Sigmoid colon (tissue), 7 donors: ENCODE measurements around the gene MEAF6. TPM values are rescaled to one million over a fixed set of nuclear protein-coding genes. Genes with fewer than 3 reads are reported as not detected.

Source experiments
- DNase-seq: peaks from one replicate; pipeline ENCODE4 v3.0.0-alpha.2; 2019
- H3K27ac ChIP-seq, 4 donors: fragments of 200-600 bp; sonication (generic); one replicate each; pipeline ENCODE4 v1.5.1; 2016 to 2019; ENCODE audit warnings: mild to moderate bottlenecking in 1 of 4
- H3K27me3 ChIP-seq, 3 donors: fragments of 200-600 bp; sonication (generic); one replicate each; pipeline ENCODE4 v1.5.1; 2019; ENCODE audit warnings: mild to moderate bottlenecking in 1 of 3
- H3K36me3 ChIP-seq, 4 donors: fragments of 200-600 bp; sonication (generic); one replicate each; pipeline ENCODE4 v1.5.1; 2016 to 2019
- H3K4me1 ChIP-seq, 4 donors: fragments of 200-600 bp; sonication (generic); one replicate each; pipeline ENCODE4 v1.5.1; 2017 to 2019
- H3K4me3 ChIP-seq, 4 donors: fragments of 200-600 bp; sonication (generic); one replicate each; pipeline ENCODE4 v1.5.1; 2017 to 2019; ENCODE audit warnings: mild to moderate bottlenecking in 2 of 4, moderate library complexity in 1 of 4
- H3K9me3 ChIP-seq, 4 donors: fragments of 200-600 bp in 3 of 4; sonication (generic) in 3 of 4; one replicate each; pipeline versions ENCODE4 v1.5.1 to v1.6.1; 2013 to 2019
- CTCF ChIP-seq, 4 experiments: fragments of 450-650 bp in 3 of 4; fragments of 200-600 bp in 1 of 4; IDR thresholded peaks; one replicate each; pipeline ENCODE4 v1.5.1; 2016 to 2019; ENCODE audit warnings: antibody characterized with exemption in 4 of 4, mild to moderate bottlenecking in 3 of 4, moderate library complexity in 2 of 4
- EP300 ChIP-seq, 4 donors: sonication (generic); formaldehyde crosslinking; IDR thresholded peaks; one replicate each; pipeline ENCODE4 v1.6.1; 2017; ENCODE audit warnings: antibody characterized with exemption in 4 of 4
- POLR2A ChIP-seq, 2 donors: fragments of 450-650 bp; IDR thresholded peaks; one replicate each; pipeline ENCODE4 v1.6.1; 2016; ENCODE audit warnings: antibody characterized with exemption in 2 of 2, mild to moderate bottlenecking in 2 of 2, moderate library complexity in 2 of 2
- POLR2AphosphoS5 ChIP-seq, 4 donors: sonication (generic); formaldehyde crosslinking; IDR thresholded peaks; one replicate each; pipeline ENCODE4 v1.6.1; 2017; ENCODE audit warnings: antibody characterized with exemption in 4 of 4
- WGBS, 2 donors: extraction: QIAGEN DNeasy Blood & Tissue Kit; methylation state at CpG; one replicate each; pipeline ENCODE4 v1.1.7; 2013; 5-methylcytosine and 5-hydroxymethylcytosine counted together
- intact Hi-C: fragments of 100-400 bp; cut with DNase I; formaldehyde crosslinking; loops from one replicate; pipeline ENCODE4 v1.15.1; 2023
- polyA plus RNA-seq, 3 donors: library from polyadenylated mRNA; stranded (reverse); fragments of 200-250 nt; gene quantifications; one replicate each; pipeline ENCODE4 v1.2.3, GENCODE V29; 2013
- small RNA-seq, 3 donors: library from RNA; depleted of rRNA; stranded (forward); fragments of <200 nt; gene quantifications; one replicate each; pipeline ENCODE3, GENCODE V24; 2016
- total RNA-seq, 4 donors: library from RNA; depleted of rRNA; stranded (reverse); fragments of >200 nt; gene quantifications; one replicate each; pipeline ENCODE4 v1.1.0, GENCODE V29; 2016
- donor health status: healthy with polysubstance abuse.
- donor health status: Bipolar disorder and iron deficiency.
- donor health status: healthy.

MEAF6 gene
- total and polyA plus RNA-seq, 7 donors: 43.0 to 84.5 (median 64.0) TPM

- intact Hi-C loops: no loop called here
- H3K4me3 ChIP-seq: no peak overlapping the region
Measured at GRCh38 chr1:37448691-37449417, 65.7 kb downstream of the MEAF6 start.

GRCh38 chr1:37448185-37448584, 66.4 kb downstream of the MEAF6 start:
- TF ChIP-seq POLR2A (IDR thresholded peaks at IDR 0.05) (no peak), POLR2AphosphoS5 (IDR thresholded peaks at IDR 0.05) (no peak), EP300 (IDR thresholded peaks at IDR 0.05) (no peak), CTCF (IDR thresholded peaks at IDR 0.05) (no peak)
- WGBS, 2 donors: 75 to 76% methylated on average over 2 of the region's 2 CpGs
- Histone ChIP-seq H3K4me3 (no peak overlapping the region), H3K27me3 (peaks cover 0 to 65% (median 27%) of the 10 kb centered on the region in 3 donors), H3K36me3 (no peaks in the 10 kb centered on the region), H3K27ac (no peak overlapping the region), H3K9me3 (no peaks in the 10 kb centered on the region), H3K4me1 (no peaks in the 10 kb centered on the region)
- no peak for DNase-seq
- intact Hi-C loops: no loop called here

More at GRCh38 chr1:37448691-37449417, 65.7 kb downstream of the MEAF6 start:
- no peaks in the 10 kb centered on the region for H3K9me3 ChIP-seq
- no peak for DNase-seq
- 49 to 69% methylated on average over 15 of the region's 15 CpGs for WGBS, 2 donors
- no peak for TF ChIP-seq CTCF (IDR thresholded peaks at IDR 0.05)
- no peak for TF ChIP-seq POLR2A (IDR thresholded peaks at IDR 0.05)
- no peak for TF ChIP-seq POLR2AphosphoS5 (IDR thresholded peaks at IDR 0.05)
- no peak for TF ChIP-seq EP300 (IDR thresholded peaks at IDR 0.05)
- H3K27me3 ChIP-seq: peaks cover 0 to 65% (median 27%) of the 10 kb centered on the region in 3 donors
- no peak overlapping the region for H3K27ac ChIP-seq
- H3K36me3 ChIP-seq: no peaks in the 10 kb centered on the region
- no peaks in the 10 kb centered on the region for H3K4me1 ChIP-seq

- H3K4me1 ChIP-seq: no peaks in the 10 kb centered on the region
- no peak overlapping the region for H3K27ac ChIP-seq
- H3K27me3 ChIP-seq: peaks cover 0 to 58% (median 27%) of the 10 kb centered on the region in 3 donors
- H3K36me3 ChIP-seq: no peaks in the 10 kb centered on the region
- WGBS, 2 donors: 60 to 75% methylated on average over 6 of the region's 6 CpGs
- TF ChIP-seq EP300 (IDR thresholded peaks at IDR 0.05): no peak
- TF ChIP-seq CTCF (IDR thresholded peaks at IDR 0.05): no peak
- TF ChIP-seq POLR2AphosphoS5 (IDR thresholded peaks at IDR 0.05): no peak
- TF ChIP-seq POLR2A (IDR thresholded peaks at IDR 0.05): no peak
- DNase-seq: no peak
- no peaks in the 10 kb centered on the region for H3K9me3 ChIP-seq
- no peak overlapping the region for H3K4me3 ChIP-seq
- intact Hi-C loops: no loop called here
Measured at GRCh38 chr1:37446874-37447273, 67.7 kb downstream of the MEAF6 start.

- H3K27me3 ChIP-seq: peaks cover 0 to 48% (median 10%) of the 10 kb centered on the region in 3 donors
- H3K36me3 ChIP-seq: no peaks in the 10 kb centered on the region
- no peak overlapping the region for H3K4me3 ChIP-seq
- no peak for TF ChIP-seq CTCF (IDR thresholded peaks at IDR 0.05)
- TF ChIP-seq POLR2AphosphoS5 (IDR thresholded peaks at IDR 0.05): no peak
- TF ChIP-seq POLR2A (IDR thresholded peaks at IDR 0.05): no peak
- no peak for TF ChIP-seq EP300 (IDR thresholded peaks at IDR 0.05)
- 67 to 74% methylated on average over 2 of the region's 2 CpGs for WGBS, 2 donors
- no peaks in the 10 kb centered on the region for H3K4me1 ChIP-seq
- no peaks in the 10 kb centered on the region for H3K9me3 ChIP-seq
- intact Hi-C loops: no loop called here
- no peak overlapping the region for H3K27ac ChIP-seq
- DNase-seq: no peak
Measured at GRCh38 chr1:37442644-37443043, 71.9 kb downstream of the MEAF6 start.

Small RNA genes within 50 kb of the gene (small RNA-seq; reads per million reads assigned to genes)
- gene AL034379.1: 0 reads per million in 3 donors
- gene MIR5581: 0 reads per million in 3 donors

Other genes with a start within 250 kb of the MEAF6 start
- gene ZC3H12A, start 40.2 kb downstream of the MEAF6 start, total RNA-seq: 10 to 100 TPM in 1 of 4 donors, 1 to 10 TPM in 3; 7.4 to 25.8 (median 8.5) TPM
- gene ZC3H12A, start 40.2 kb downstream of the MEAF6 start, polyA plus RNA-seq: 10 to 100 TPM; 14.4 to 72.4 (median 15.3) TPM
- 10 to 100 TPM in 3 of 4 donors, 1 to 10 TPM in 1; 7.2 to 20.4 (median 12.8) TPM for gene SNIP1, start 39.5 kb upstream of the MEAF6 start, total RNA-seq
- gene SNIP1, start 39.5 kb upstream of the MEAF6 start, polyA plus RNA-seq: 1 to 10 TPM; 3.6 to 6.4 (median 6.2) TPM
- 10 to 100 TPM in 2 of 4 donors, 1 to 10 TPM in 2; 7.5 to 13.0 (median 9.3) TPM for gene DNALI1, start 42.2 kb upstream of the MEAF6 start, total RNA-seq
- 1 to 10 TPM; 4.6 to 6.6 (median 4.8) TPM for gene DNALI1, start 42.2 kb upstream of the MEAF6 start, polyA plus RNA-seq
- gene GNL2, start 81.2 kb upstream of the MEAF6 start, total RNA-seq: 10 to 100 TPM; 26.7 to 50.4 (median 29.6) TPM
- gene GNL2, start 81.2 kb upstream of the MEAF6 start, polyA plus RNA-seq: 10 to 100 TPM; 25.2 to 33.0 (median 25.2) TPM
- gene RSPO1, start 120.1 kb upstream of the MEAF6 start, total RNA-seq: 1 to 10 TPM in 1 of 4 donors, under 1 TPM in 3; 0.41 to 2.2 (median 0.77) TPM
- gene RSPO1, start 120.1 kb upstream of the MEAF6 start, polyA plus RNA-seq: 1 to 10 TPM in 1 of 3 donors, under 1 TPM in 2; 0.46 to 1.8 (median 0.92) TPM
- gene CDCA8, start 177.8 kb upstream of the MEAF6 start, total RNA-seq: under 1 TPM in 3 of 4 donors, not detected in 1; under 0.01 to 0.55 (median 0.16) TPM
- 10 to 100 TPM in 1 of 3 donors, 1 to 10 TPM in 2; 4.8 to 21.4 (median 6.7) TPM for gene CDCA8, start 177.8 kb upstream of the MEAF6 start, polyA plus RNA-seq